Subcutaneous adipose tissue (tissue), 4 donors: ENCODE measurements around the gene AIFM3. TPM values are rescaled to one million over a fixed set of nuclear protein-coding genes. Genes with fewer than 3 reads are reported as not detected.

Experiments used
- CTCF ChIP-seq: fragments of 450-650 bp; IDR thresholded peaks from one replicate; pipeline ENCODE4 v1.5.1; 2016; ENCODE audit warnings: low read depth, mild to moderate bottlenecking, control low read depth, antibody characterized with exemption, moderate library complexity
- total RNA-seq, 4 donors: library from RNA; depleted of rRNA; stranded (reverse); fragments of >200 nt; gene quantifications; one replicate each; pipeline ENCODE4 v1.1.0, GENCODE V29; 2016

The AIFM3 gene
- total RNA-seq, 4 donors from 2014 or later: 1.3 to 5.7 (median 1.5) TPM

GRCh38 chr22:21012446-21013407 lies 45.7 kb downstream of the AIFM3 start:
- TF ChIP-seq CTCF: no peak

- TF ChIP-seq CTCF: no peak
Observed at GRCh38 chr22:21013657-21014201, 46.7 kb downstream of the AIFM3 start.

GRCh38 chr22:21014202-21014725 lies 47.2 kb downstream of the AIFM3 start:
- TF ChIP-seq CTCF: no peak

- TF ChIP-seq CTCF: no peak
Observed at GRCh38 chr22:21014726-21015465, 47.8 kb downstream of the AIFM3 start, which contains the start of gene P2RX6. P2RX6 (plus strand) TSS chr22:21015165; CDS start chr22:21015175, 10 bp downstream.

GRCh38 chr22:21015466-21016006 lies 48.5 kb downstream of the AIFM3 start:
- no peak for TF ChIP-seq CTCF

- TF ChIP-seq CTCF: no peak
Observed at GRCh38 chr22:21016644-21017420, 49.8 kb downstream of the AIFM3 start.
